ENCODE results near the gene ACSS1.

The ACSS1 gene

GRCh38 chr20:25025986-25026605 is 31.8 kb downstream of the ACSS1 start:
- no peak for FAIRE-seq

GRCh38 chr20:25025091-25025861 is 32.7 kb downstream of the ACSS1 start:
- no peak for FAIRE-seq

GRCh38 chr20:25024171-25024570 is 33.8 kb downstream of the ACSS1 start:
- no peak for FAIRE-seq

- no peak for FAIRE-seq
These were observed 34.6 kb downstream of the ACSS1 start for GRCh38 chr20:25023356-25023755.

- FAIRE-seq: no peak
These were observed 35.3 kb downstream of the ACSS1 start for GRCh38 chr20:25022680-25023079.

GRCh38 chr20:25021336-25021735 is 36.6 kb downstream of the ACSS1 start:
- FAIRE-seq: no peak

GRCh38 chr20:25020901-25021301 is 37.0 kb downstream of the ACSS1 start:
- FAIRE-seq: no peak

GRCh38 chr20:25020345-25020744 is 37.6 kb downstream of the ACSS1 start:
- no peak for FAIRE-seq

GRCh38 chr20:25019381-25020155 is 38.4 kb downstream of the ACSS1 start:
- no peak for FAIRE-seq

GRCh38 chr20:25018841-25019240 is 39.1 kb downstream of the ACSS1 start:
- no peak for FAIRE-seq

GRCh38 chr20:25018425-25018824 is 39.5 kb downstream of the ACSS1 start:
- FAIRE-seq: no peak

GRCh38 chr20:25017257-25017803 is 40.6 kb downstream of the ACSS1 start:
- FAIRE-seq: no peak

GRCh38 chr20:25016471-25016870 is 41.5 kb downstream of the ACSS1 start:
- FAIRE-seq: no peak

- FAIRE-seq: no peak
These were observed 42.0 kb downstream of the ACSS1 start for GRCh38 chr20:25015986-25016385.

- no peak for FAIRE-seq
These were observed 43.1 kb downstream of the ACSS1 start for GRCh38 chr20:25014816-25015215.

- no peak for FAIRE-seq
These were observed 44.2 kb downstream of the ACSS1 start for GRCh38 chr20:25013478-25014380.

- FAIRE-seq: no peak
These were observed 45.2 kb downstream of the ACSS1 start for GRCh38 chr20:25012616-25013189.

- no peak for FAIRE-seq
These were observed 46.1 kb downstream of the ACSS1 start for GRCh38 chr20:25011831-25012241.

- no peak for FAIRE-seq
These were observed 46.7 kb downstream of the ACSS1 start for GRCh38 chr20:25011261-25011660.

- no peak for FAIRE-seq
These were observed 48.5 kb downstream of the ACSS1 start for GRCh38 chr20:25009218-25010145.
